ENCODE measurements around the gene VGLL4. TPM values are rescaled to one million over a fixed set of nuclear protein-coding genes. Genes with fewer than 3 reads are reported as not detected.

Gene VGLL4
- total and polyA plus RNA-seq, 2 donors (not counting 1 experiment from before 2014, with no cell fraction given), result 25.8 to 29.0 TPM

GRCh38 chr3:11522953-11523571 is 120.7 kb downstream of the VGLL4 start:
- Histone ChIP-seq H4K20me1 (ENCODE audit: control insufficient read depth, insufficient read depth, low read length, poor library complexity, severe bottlenecking) (no peaks in the 10 kb centered on the region), H3K36me3 (replicated peaks in 1 of 2; ENCODE audit: control extremely low read depth in 1 of 2, control insufficient read depth in 1 of 2, extremely low read depth in 1 of 2, insufficient read depth in 2 of 2, low read length in 1 of 2) (no peaks in the 10 kb centered on the region), H3K79me2 (ENCODE audit: control insufficient read depth, insufficient read depth, low read length) (no peaks in the 10 kb centered on the region), H3K4me1 (ENCODE audit: control insufficient read depth in 2 of 2, insufficient read depth in 2 of 2, low read length in 2 of 2) (no peaks in the 10 kb centered on the region), H2AFZ (ENCODE audit: insufficient read depth, low read depth, low read length, poor library complexity, severe bottlenecking) (no peak overlapping the region), H3K9ac (ENCODE audit: low read length) (no peak overlapping the region), H3K4me2 (replicated peaks; ENCODE audit: low read depth, low read length, poor library complexity, severe bottlenecking) (no peak overlapping the region), H3K9me3 (ENCODE audit: control extremely low read depth in 1 of 3, control insufficient read depth in 2 of 3, insufficient read depth in 1 of 3, low read length in 2 of 3) (peaks cover 0 to 7% (median 0%) of the 10 kb centered on the region in 3 donors), H3K27ac (ENCODE audit: low read length in 2 of 2) (no peak overlapping the region), H3K4me3 (ENCODE audit: control extremely low read depth in 1 of 5, extremely low read depth in 1 of 5, insufficient read depth in 1 of 5, low read depth in 2 of 5, low read length in 4 of 5) (no peak overlapping the region), H3K27me3 (replicated peaks in 1 of 4; ENCODE audit: control extremely low read depth in 1 of 4, control insufficient read depth in 3 of 4, insufficient read depth in 4 of 4, low read length in 3 of 4) (no peaks in the 10 kb centered on the region)
- peaks cover 2% of the 10 kb centered on the region for H3K9me3 Mint-ChIP-seq (ENCODE audit: insufficient read depth)
- intact Hi-C loops (cut with micrococcal nuclease), result no loop called here
- H3K4me3 Mint-ChIP-seq, result no peak overlapping the region
- no peaks in the 10 kb centered on the region for H3K27me3 Mint-ChIP-seq
- CTCF ChIA-PET, result no interaction called here
- no peak for TF ChIP-seq CTCF (IDR thresholded peaks at IDR 0.05)
- no peak for TF ChIP-seq EZH2 (IDR thresholded peaks at IDR 0.05; ENCODE audit: borderline replicate concordance, insufficient read depth, low read depth, low read length, poor library complexity, severe bottlenecking)
- ATAC-seq (ENCODE audit: low read depth), result no peak
- no peaks in the 10 kb centered on the region for H3K4me1 Mint-ChIP-seq
- no peak overlapping the region for H3K27ac Mint-ChIP-seq
- POLR2A ChIA-PET, result no interaction called here
- 73% methylated on average over 3 of the region's 8 CpGs for WGBS (ENCODE audit: insufficient coverage)
- no peak for DNase-seq

- CTCF ChIA-PET, result no interaction called here
- H3K36me3 ChIP-seq (replicated peaks in 1 of 2; ENCODE audit: control extremely low read depth in 1 of 2, control insufficient read depth in 1 of 2, extremely low read depth in 1 of 2, insufficient read depth in 2 of 2, low read length in 1 of 2), result no peaks in the 10 kb centered on the region
- no peak overlapping the region for H3K9ac ChIP-seq (ENCODE audit: low read length)
- H3K27ac ChIP-seq (ENCODE audit: low read length in 2 of 2), result no peak overlapping the region
- no peaks in the 10 kb centered on the region for H3K27me3 Mint-ChIP-seq
- WGBS (ENCODE audit: insufficient coverage), result 100% methylated on average over 4 of the region's 5 CpGs
- POLR2A ChIA-PET, result no interaction called here
- H3K9me3 Mint-ChIP-seq (ENCODE audit: insufficient read depth), result peaks cover 1% of the 10 kb centered on the region
- no peaks in the 10 kb centered on the region for H3K79me2 ChIP-seq (ENCODE audit: control insufficient read depth, insufficient read depth, low read length)
- H3K27me3 ChIP-seq (replicated peaks in 1 of 4; ENCODE audit: control extremely low read depth in 1 of 4, control insufficient read depth in 3 of 4, insufficient read depth in 4 of 4, low read length in 3 of 4), result no peaks in the 10 kb centered on the region
- no peak for DNase-seq
- H3K4me1 Mint-ChIP-seq, result no peaks in the 10 kb centered on the region
- no peak for TF ChIP-seq EZH2 (IDR thresholded peaks at IDR 0.05; ENCODE audit: borderline replicate concordance, insufficient read depth, low read depth, low read length, poor library complexity, severe bottlenecking)
- TF ChIP-seq CTCF (IDR thresholded peaks at IDR 0.05), result no peak
- peaks cover 0 to 7% (median 0%) of the 10 kb centered on the region in 3 donors for H3K9me3 ChIP-seq (ENCODE audit: control extremely low read depth in 1 of 3, control insufficient read depth in 2 of 3, insufficient read depth in 1 of 3, low read length in 2 of 3)
- no peak overlapping the region for H3K27ac Mint-ChIP-seq
- H3K4me1 ChIP-seq (ENCODE audit: control insufficient read depth in 2 of 2, insufficient read depth in 2 of 2, low read length in 2 of 2), result no peaks in the 10 kb centered on the region
- no peak overlapping the region for H2AFZ ChIP-seq (ENCODE audit: insufficient read depth, low read depth, low read length, poor library complexity, severe bottlenecking)
- no peak overlapping the region for H3K4me2 ChIP-seq (replicated peaks; ENCODE audit: low read depth, low read length, poor library complexity, severe bottlenecking)
- H3K4me3 ChIP-seq (ENCODE audit: control extremely low read depth in 1 of 5, extremely low read depth in 1 of 5, insufficient read depth in 1 of 5, low read depth in 2 of 5, low read length in 4 of 5), result no peak overlapping the region
- no peak for ATAC-seq (ENCODE audit: low read depth)
- H3K4me3 Mint-ChIP-seq, result no peak overlapping the region
- no peaks in the 10 kb centered on the region for H4K20me1 ChIP-seq (ENCODE audit: control insufficient read depth, insufficient read depth, low read length, poor library complexity, severe bottlenecking)
- intact Hi-C loops (cut with micrococcal nuclease), result no loop called here
Measured at GRCh38 chr3:11522398-11522715, 121.4 kb downstream of the VGLL4 start.

All from B cell (primary cell).